Pancreas (tissue), 10 donors: ENCODE results near the gene MRPS12. TPM values are rescaled to one million over a fixed set of nuclear protein-coding genes. Genes with fewer than 3 reads are reported as not detected.
A peak's percentile ranks its signal among the peaks of the same experiment; 100 is the strongest.

ENCODE experiments used
- ATAC-seq, 4 donors: fragments of 200-7000 bp; cut with Tn5 transposase; one replicate each; pipeline versions ENCODE4 v1.8.0 to v1.9.1; 2020; ENCODE audit warnings: mild to moderate bottlenecking in 4 of 4, moderate library complexity in 4 of 4
- DNase-seq, 6 donors: peaks; one replicate each; pipeline ENCODE4 v3.0.0-alpha.2; 2020
- FAIRE-seq: peaks from 2 replicates; lab custom pipeline; 2012; peaks lifted over from hg19 to GRCh38; lab: Jason Lieb, UNC
- H3K27ac ChIP-seq, 4 donors: fragments of 200-600 bp; sonication (generic); 1 replicate in 3 of 4; 2 replicates in 1 of 4; pipeline versions ENCODE4 v1.5.0 to v1.8.0; 2020
- H3K27me3 ChIP-seq, 4 donors: fragments of 200-600 bp; one replicate each; pipeline ENCODE4 v1.8.0; 2021
- H3K36me3 ChIP-seq, 3 donors: fragments of 200-600 bp; sonication (generic) in 1 of 3; one replicate each; pipeline versions ENCODE4 v1.5.0 to v1.8.0; 2020 to 2021
- H3K4me1 ChIP-seq, 3 donors: fragments of 200-600 bp; one replicate each; pipeline ENCODE4 v1.8.0; 2021
- H3K4me3 ChIP-seq, 4 donors: fragments of 200-600 bp; sonication (generic) in 2 of 4; one replicate each; pipeline versions ENCODE4 v1.5.0 to v1.8.0; 2020 to 2021
- H3K9me3 ChIP-seq, 4 donors: fragments of 200-600 bp; one replicate each; pipeline ENCODE4 v1.8.0; 2021
- WGBS, 2 donors: extraction: QIAGEN DNeasy Blood & Tissue Kit; methylation state at CpG; one replicate each; pipeline ENCODE4 v1.1.7; 2013; 5-methylcytosine and 5-hydroxymethylcytosine counted together
- intact Hi-C, 3 donors: fragments of 100-400 bp; cut with DNase I; formaldehyde crosslinking; loops; one replicate each; pipeline versions ENCODE4 v1.11.1 to v1.14.2; 2022
- polyA plus RNA-seq, 2 donors: library from polyadenylated mRNA; stranded (reverse); fragments of 200-250 nt; gene quantifications; one replicate each; pipeline ENCODE4 v1.2.3, GENCODE V29; 2013
- total RNA-seq, 6 donors: library from RNA; stranded (reverse); fragmentation: NEBNext Ultra II Directional in 4 of 6; extraction: Animal tissue kit (Norgen Biotek cat#: 25700) in 4 of 6; gene quantifications; one replicate each; pipeline versions ENCODE4 v1.2.1 to v1.2.4, GENCODE V29; 2021 to 2023
- TF ChIP-seq, protein P1 (sequence below), 4 donors: fragments of 200-600 bp; sonication (generic) in 3 of 4; IDR thresholded peaks; one replicate each; pipeline versions ENCODE4 v1.5.0 to v1.8.0; 2021; ENCODE audit warnings: antibody characterized with exemption in 4 of 4
- donor health status: healthy with polysubstance abuse.
- donor health status: DM: no; HTN: no; CAD: no; lungs with moderate emphysema.
- donor health status: DM: no; HTN: no; CAD: no.
- donor health status: control.
- donor health status: control.
- donor health status: Bipolar disorder and iron deficiency.
- donor health status: DM: yes; HTN: yes; CAD: no.
- donor health status: DM: no; HTN: no; CAD: no.
- donor health status: DM: no; HTN: no; CAD: no.
- donor health status: DM: yes; HTN: yes; CAD: no.

MRPS12 gene
- total and polyA plus RNA-seq, 8 donors = 9.8 to 19.5 (median 14.3) TPM

DNA sequence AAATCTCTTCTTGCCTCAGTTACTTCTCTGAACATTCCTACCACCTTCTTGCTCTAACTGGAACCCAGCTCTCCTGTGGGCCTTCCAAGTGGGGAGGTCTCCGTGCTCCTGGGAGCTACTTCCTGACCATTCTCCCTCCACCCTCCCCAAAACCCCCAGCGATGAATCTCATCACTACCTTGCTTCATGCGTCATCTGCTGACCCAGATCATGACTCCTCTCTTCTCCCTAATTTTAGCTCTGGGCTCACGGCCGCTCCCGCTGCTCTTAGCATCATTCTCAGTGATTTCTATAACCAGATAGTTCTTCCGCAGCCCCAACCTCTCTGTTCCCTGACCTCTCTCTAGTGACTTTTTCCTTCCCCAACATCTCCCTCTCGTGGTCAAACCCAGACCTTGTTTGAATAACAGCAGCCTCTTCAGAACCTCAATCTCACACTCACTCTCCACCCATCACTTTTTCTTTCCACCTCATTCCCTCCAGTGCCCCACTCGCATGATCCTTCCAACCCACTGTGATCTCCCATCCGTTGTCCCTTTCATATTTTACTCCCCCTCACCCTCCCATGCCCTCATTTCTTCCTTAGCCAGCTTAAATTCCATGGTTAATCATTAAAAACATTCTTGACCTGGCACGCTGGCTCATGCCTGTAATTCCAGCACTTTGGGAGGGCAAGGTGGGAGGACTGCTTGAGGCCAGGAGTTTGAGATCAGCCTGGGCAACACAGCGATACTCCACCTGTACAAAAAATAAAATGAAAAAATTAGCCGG lies 21.8 kb downstream of the MRPS12 start:
- peak in 1 of 6 donors; percentile 44 for DNase-seq
- H3K27ac ChIP-seq = peak overlapping the region in 1 of 4 donors; percentile 42
- FAIRE-seq = no peak
- ATAC-seq = peak; percentile 32 to 72 (median 60)
- peaks cover 0 to 11% (median 0%) of the 10 kb centered on the region in 3 donors for H3K4me1 ChIP-seq
- H3K4me3 ChIP-seq = no peak overlapping the region
- H3K36me3 ChIP-seq = no peaks in the 10 kb centered on the region
- TF ChIP-seq, protein P1, sequence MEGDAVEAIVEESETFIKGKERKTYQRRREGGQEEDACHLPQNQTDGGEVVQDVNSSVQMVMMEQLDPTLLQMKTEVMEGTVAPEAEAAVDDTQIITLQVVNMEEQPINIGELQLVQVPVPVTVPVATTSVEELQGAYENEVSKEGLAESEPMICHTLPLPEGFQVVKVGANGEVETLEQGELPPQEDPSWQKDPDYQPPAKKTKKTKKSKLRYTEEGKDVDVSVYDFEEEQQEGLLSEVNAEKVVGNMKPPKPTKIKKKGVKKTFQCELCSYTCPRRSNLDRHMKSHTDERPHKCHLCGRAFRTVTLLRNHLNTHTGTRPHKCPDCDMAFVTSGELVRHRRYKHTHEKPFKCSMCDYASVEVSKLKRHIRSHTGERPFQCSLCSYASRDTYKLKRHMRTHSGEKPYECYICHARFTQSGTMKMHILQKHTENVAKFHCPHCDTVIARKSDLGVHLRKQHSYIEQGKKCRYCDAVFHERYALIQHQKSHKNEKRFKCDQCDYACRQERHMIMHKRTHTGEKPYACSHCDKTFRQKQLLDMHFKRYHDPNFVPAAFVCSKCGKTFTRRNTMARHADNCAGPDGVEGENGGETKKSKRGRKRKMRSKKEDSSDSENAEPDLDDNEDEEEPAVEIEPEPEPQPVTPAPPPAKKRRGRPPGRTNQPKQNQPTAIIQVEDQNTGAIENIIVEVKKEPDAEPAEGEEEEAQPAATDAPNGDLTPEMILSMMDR (IDR thresholded peaks at IDR 0.05) = peak in 2 of 4 donors; percentile 13 to 19
- intact Hi-C loops = no loop called here
- H3K27me3 ChIP-seq = no peaks in the 10 kb centered on the region
- WGBS, 2 donors = 37 to 45% methylated on average over 13 of the region's 13 CpGs
- H3K9me3 ChIP-seq = no peaks in the 10 kb centered on the region

DNA sequence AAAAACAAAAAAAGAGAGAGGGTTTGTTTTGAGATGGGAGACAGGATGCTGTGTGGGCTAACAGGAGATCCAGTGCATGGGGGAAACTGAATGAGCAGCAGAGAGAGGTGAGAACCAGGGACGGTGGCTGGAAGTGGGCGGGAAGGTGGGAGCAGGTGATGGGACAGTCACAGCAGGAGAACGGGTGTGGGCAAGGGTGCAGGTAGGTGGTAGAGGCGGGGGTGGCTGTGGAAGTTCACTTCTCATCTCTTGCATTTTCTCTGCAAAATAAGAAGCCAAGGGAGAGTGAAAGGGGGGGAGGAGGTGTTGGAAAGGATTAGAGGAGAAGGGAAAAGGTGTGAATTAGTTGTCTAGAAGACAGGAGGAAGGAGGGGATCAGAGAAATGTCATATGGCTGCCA lies 22.9 kb downstream of the MRPS12 start:
- Histone ChIP-seq H3K27me3 (no peaks in the 10 kb centered on the region), H3K9me3 (no peaks in the 10 kb centered on the region), H3K4me1 (peaks cover 0 to 11% (median 0%) of the 10 kb centered on the region in 3 donors), H3K4me3 (no peak overlapping the region), H3K27ac (peak overlapping the region in 1 of 4 donors; percentile 42), H3K36me3 (no peaks in the 10 kb centered on the region)
- DNase-seq (no peak), FAIRE-seq (no peak), ATAC-seq (no peak)
- TF ChIP-seq, protein P1 (IDR thresholded peaks at IDR 0.05) = no peak
- intact Hi-C loops = no loop called here
- WGBS, 2 donors = 73 to 81% methylated on average over 4 of the region's 4 CpGs

- WGBS, 2 donors = 85 to 89% methylated on average over 2 of the region's 2 CpGs
- FAIRE-seq = no peak
- intact Hi-C loops = no loop called here
These were observed 25.5 kb downstream of the MRPS12 start for GRCh38 chr19:38956264-38956663.

DNA sequence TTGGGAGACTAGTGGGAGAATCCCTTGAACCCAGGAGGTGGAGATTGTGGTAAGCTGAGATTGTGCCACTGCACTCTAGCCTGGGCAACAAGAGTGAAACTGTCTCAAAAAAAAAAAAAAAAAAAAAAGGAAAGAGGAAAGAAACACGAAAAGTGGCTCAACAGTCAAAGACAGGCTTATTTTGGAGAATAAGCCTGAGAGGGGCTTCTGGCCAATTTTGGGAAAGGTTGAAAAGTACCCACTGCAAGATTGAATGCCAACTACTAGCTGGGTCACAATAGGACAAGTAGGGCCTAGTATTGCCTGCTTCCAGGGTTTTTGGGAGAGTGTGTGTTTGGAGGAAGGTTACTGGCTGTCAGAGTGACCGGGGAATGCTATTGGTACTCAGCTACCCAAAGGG lies 27.6 kb downstream of the MRPS12 start:
- WGBS, 2 donors = 87 to 97% methylated on average over 2 of the region's 2 CpGs
- H3K9me3 ChIP-seq = no peaks in the 10 kb centered on the region
- H3K4me1 ChIP-seq = no peaks in the 10 kb centered on the region
- TF ChIP-seq, protein P1 (IDR thresholded peaks at IDR 0.05) = no peak
- DNase-seq (no peak), ATAC-seq (no peak), FAIRE-seq (no peak)
- H3K27ac ChIP-seq = no peak overlapping the region
- intact Hi-C loops = no loop called here
- H3K4me3 ChIP-seq = no peak overlapping the region
- no peaks in the 10 kb centered on the region for H3K27me3 ChIP-seq
- H3K36me3 ChIP-seq = no peaks in the 10 kb centered on the region

More at GRCh38 chr19:38956264-38956663, 25.5 kb downstream of the MRPS12 start:
- Histone ChIP-seq H3K36me3 (no peaks in the 10 kb centered on the region), H3K4me1 (peaks cover 0 to 4% (median 0%) of the 10 kb centered on the region in 3 donors), H3K9me3 (no peaks in the 10 kb centered on the region), H3K27me3 (no peaks in the 10 kb centered on the region), H3K27ac (no peak overlapping the region), H3K4me3 (no peak overlapping the region)
- TF ChIP-seq, protein P1 (IDR thresholded peaks at IDR 0.05) = no peak
- ATAC-seq (no peak), DNase-seq (no peak)

DNA sequence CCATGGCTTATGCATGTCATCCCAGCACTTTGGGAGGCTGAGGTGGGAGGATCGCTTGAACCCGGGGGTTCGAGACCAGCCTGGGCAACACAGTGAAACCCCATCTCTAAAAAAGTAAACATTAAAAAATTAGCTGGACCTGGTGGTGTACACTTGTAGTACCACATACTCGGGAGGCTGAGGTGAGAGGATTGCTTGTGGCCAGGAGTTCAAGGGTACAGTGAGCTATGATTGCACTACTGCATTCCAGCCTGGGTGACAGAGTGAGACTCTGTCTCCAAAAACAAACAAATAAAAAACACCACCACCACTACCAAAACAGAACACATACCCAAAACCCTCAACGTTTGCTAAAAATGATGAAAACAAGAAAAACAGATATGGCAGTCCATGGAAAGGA lies 28.9 kb downstream of the MRPS12 start:
- H3K27me3 ChIP-seq = no peaks in the 10 kb centered on the region
- no peak for FAIRE-seq
- no peak for ATAC-seq
- TF ChIP-seq, protein P1 (IDR thresholded peaks at IDR 0.05) = no peak
- 76 to 82% methylated on average over 5 of the region's 5 CpGs for WGBS, 2 donors
- H3K9me3 ChIP-seq = no peaks in the 10 kb centered on the region
- no peaks in the 10 kb centered on the region for H3K4me1 ChIP-seq
- no peak overlapping the region for H3K27ac ChIP-seq
- no peaks in the 10 kb centered on the region for H3K36me3 ChIP-seq
- intact Hi-C loops = no loop called here
- no peak for DNase-seq
- no peak overlapping the region for H3K4me3 ChIP-seq
